ENCODE results near the gene WWOX. TPM values are rescaled to one million over a fixed set of nuclear protein-coding genes. Genes with fewer than 3 reads are reported as not detected.

WWOX gene
- total RNA-seq, 6 donors from 2014 or later: 18.7 to 167 (median 31.0) TPM

DNA sequence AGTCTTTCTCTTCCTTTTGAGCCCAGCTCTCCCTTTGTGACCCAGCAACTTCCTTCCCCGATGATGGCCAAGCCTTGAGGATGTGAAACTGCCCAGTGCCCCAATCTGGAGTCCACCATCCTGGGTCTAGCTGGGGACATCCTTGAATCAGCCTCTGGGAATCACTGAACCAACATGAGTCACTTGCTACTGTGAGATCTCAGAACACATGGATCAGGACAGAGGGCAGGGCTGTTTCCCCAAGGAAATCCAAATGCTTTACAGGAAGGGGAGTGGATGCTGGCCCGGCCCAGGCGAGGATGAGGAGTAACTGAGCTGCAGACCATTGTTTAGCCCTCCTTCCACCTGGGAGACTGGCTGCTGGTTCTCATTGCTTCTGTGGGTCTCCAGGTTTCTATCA lies 547.6 kb downstream of the WWOX start:
- Histone ChIP-seq H3K27ac (peak overlapping the region in 1 of 4 donors; percentile 67), H3K36me3 (no peaks in the 10 kb centered on the region), H3K4me1 (peaks cover 0 to 13% (median 0%) of the 10 kb centered on the region in 4 donors), H3K9me3 (no peaks in the 10 kb centered on the region), H3K27me3 (no peaks in the 10 kb centered on the region), H3K4me3 (no peak overlapping the region)
- ATAC-seq (ENCODE audit: low FRiP score in 2 of 2) (peak in 1 of 2 donors; percentile 12), DNase-seq (no peak)
- 64 to 67% methylated on average over 1 to 3 of the region's 3 CpGs for WGBS, 2 donors
- TF ChIP-seq EP300 (IDR thresholded peaks at IDR 0.05): no peak
- no peak for TF ChIP-seq POLR2AphosphoS5 (IDR thresholded peaks at IDR 0.05)
- TF ChIP-seq, protein P1, sequence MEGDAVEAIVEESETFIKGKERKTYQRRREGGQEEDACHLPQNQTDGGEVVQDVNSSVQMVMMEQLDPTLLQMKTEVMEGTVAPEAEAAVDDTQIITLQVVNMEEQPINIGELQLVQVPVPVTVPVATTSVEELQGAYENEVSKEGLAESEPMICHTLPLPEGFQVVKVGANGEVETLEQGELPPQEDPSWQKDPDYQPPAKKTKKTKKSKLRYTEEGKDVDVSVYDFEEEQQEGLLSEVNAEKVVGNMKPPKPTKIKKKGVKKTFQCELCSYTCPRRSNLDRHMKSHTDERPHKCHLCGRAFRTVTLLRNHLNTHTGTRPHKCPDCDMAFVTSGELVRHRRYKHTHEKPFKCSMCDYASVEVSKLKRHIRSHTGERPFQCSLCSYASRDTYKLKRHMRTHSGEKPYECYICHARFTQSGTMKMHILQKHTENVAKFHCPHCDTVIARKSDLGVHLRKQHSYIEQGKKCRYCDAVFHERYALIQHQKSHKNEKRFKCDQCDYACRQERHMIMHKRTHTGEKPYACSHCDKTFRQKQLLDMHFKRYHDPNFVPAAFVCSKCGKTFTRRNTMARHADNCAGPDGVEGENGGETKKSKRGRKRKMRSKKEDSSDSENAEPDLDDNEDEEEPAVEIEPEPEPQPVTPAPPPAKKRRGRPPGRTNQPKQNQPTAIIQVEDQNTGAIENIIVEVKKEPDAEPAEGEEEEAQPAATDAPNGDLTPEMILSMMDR (IDR thresholded peaks at IDR 0.05): no peak
- TF ChIP-seq POLR2A (IDR thresholded peaks at IDR 0.05): no peak

DNA sequence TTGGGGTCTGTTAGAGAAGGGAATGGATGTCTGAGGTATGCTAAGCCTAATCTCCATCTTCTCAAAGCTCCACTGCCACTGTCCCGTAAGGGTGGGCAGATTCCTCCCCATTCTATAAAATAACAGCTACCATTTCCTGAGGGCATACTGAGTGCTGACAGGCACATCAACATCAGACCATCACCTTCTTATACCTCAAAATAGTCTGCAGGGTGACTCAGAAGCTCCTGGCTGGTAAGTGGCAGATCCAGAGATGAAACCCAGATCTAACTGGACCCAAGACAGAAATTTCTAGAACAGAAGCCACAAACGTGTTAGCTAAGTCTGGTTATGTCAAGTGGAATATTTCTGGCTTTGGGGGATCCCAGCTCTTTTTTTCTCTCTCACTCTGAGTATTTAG lies 548.0 kb downstream of the WWOX start:
- DNase-seq: no peak
- Histone ChIP-seq H3K36me3 (no peaks in the 10 kb centered on the region), H3K4me3 (no peak overlapping the region), H3K9me3 (no peaks in the 10 kb centered on the region), H3K27ac (peak overlapping the region in 1 of 4 donors; percentile 30), H3K27me3 (no peaks in the 10 kb centered on the region), H3K4me1 (peaks cover 0 to 13% (median 0%) of the 10 kb centered on the region in 4 donors)
- 62 to 70% methylated on average over 1 to 2 of the region's 2 CpGs for WGBS, 2 donors
- TF ChIP-seq, protein P1 (IDR thresholded peaks at IDR 0.05): no peak
- TF ChIP-seq POLR2A (IDR thresholded peaks at IDR 0.05): no peak
- TF ChIP-seq EP300 (IDR thresholded peaks at IDR 0.05): no peak
- no peak for TF ChIP-seq POLR2AphosphoS5 (IDR thresholded peaks at IDR 0.05)
- ATAC-seq (ENCODE audit: low FRiP score in 2 of 2): no peak

DNA sequence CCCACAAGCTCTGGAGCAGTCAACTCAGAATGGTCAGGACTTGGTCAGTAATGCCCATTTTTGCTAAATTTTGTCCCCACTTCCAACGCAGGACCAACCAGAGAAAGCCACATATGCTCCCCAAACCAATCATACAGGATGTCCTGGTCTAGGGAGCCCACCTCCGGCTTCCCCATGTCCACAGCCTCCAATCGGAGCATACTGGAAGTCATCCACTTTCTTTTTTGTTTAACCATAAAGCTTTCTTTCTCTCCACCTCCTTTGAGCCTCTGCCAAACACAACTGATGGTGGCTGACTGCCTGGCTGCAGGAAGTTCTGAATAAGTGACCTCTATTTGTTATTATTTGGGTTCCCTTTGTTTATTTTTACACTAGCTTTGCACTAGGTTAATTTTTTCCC lies 549.1 kb downstream of the WWOX start:
- DNase-seq: no peak
- Histone ChIP-seq H3K4me1 (peaks cover 0 to 13% (median 0%) of the 10 kb centered on the region in 4 donors), H3K27me3 (no peaks in the 10 kb centered on the region), H3K9me3 (no peaks in the 10 kb centered on the region), H3K4me3 (no peak overlapping the region), H3K27ac (peak overlapping the region in 1 of 4 donors; percentile 30), H3K36me3 (no peaks in the 10 kb centered on the region)
- ATAC-seq (ENCODE audit: low FRiP score in 2 of 2): no peak
- TF ChIP-seq EP300 (IDR thresholded peaks at IDR 0.05): no peak
- TF ChIP-seq, protein P1 (IDR thresholded peaks at IDR 0.05): no peak
- TF ChIP-seq POLR2A (IDR thresholded peaks at IDR 0.05): no peak
- TF ChIP-seq POLR2AphosphoS5 (IDR thresholded peaks at IDR 0.05): no peak
- 58 to 60% methylated on average over 3 of the region's 3 CpGs for WGBS, 2 donors

DNA sequence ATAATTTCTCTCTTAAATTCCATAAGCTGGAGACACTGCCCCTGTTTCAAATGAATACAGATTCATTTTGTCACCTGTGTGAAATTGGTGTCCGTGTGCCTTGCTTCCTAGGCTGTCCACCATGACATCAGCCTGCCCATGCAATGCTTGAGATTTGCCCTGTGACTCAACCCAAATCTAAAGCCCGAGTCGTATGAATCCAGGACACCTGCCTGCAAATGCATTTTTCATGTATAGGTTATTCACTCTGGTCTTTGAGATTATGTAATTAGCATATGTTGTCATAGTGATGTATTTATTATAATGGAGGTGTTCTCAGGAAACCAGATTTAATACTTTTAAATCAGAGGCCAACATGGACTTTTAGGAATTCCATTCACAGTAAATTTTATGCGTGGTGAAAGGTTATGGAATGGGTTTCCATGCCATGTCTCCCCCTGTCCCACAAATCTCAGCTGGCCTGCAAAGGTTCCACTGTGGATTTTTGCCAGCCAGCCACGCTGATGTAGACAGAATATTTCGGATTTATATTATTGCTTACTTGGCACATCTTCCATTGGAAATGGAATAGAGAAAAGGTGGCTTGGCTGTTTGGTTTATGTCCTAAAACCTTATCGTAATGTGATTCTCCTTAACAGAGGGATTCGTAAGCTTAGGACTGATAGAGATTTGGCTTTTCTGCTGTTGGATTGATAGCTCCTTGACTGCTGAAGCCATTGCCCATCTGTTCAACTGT lies 551.1 kb downstream of the WWOX start:
- Histone ChIP-seq H3K4me3 (no peak overlapping the region), H3K9me3 (no peaks in the 10 kb centered on the region), H3K36me3 (no peaks in the 10 kb centered on the region), H3K27me3 (no peaks in the 10 kb centered on the region), H3K27ac (no peak overlapping the region), H3K4me1 (peaks cover 0 to 13% (median 4%) of the 10 kb centered on the region in 4 donors)
- ATAC-seq (ENCODE audit: low FRiP score in 2 of 2): no peak
- WGBS, 2 donors: 89 to 94% methylated on average over 8 of the region's 8 CpGs
- TF ChIP-seq EP300 (IDR thresholded peaks at IDR 0.05) (no peak), POLR2AphosphoS5 (IDR thresholded peaks at IDR 0.05) (no peak), POLR2A (IDR thresholded peaks at IDR 0.05) (no peak)
- TF ChIP-seq, protein P1 (IDR thresholded peaks at IDR 0.05): no peak
- DNase-seq: no peak

DNA sequence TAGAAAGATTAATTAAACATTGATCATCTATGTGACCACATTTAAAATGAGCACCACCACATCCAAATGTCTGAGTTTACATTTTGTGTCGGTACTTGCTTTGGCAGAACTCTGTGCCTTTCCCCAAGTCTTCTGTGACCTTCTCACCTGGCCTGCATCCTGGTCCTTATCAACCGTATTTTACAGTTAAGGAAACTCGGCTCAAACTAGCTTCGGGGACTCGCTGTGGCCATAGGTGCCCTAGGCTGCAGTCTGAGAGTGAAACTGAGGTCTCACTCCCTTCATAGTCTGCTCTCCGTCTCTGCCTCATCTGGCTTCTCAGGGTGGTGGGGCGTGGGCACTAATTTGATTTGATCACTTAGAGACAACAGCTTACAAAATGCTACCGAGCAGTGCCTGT lies 555.5 kb downstream of the WWOX start:
- H3K9me3 ChIP-seq: no peaks in the 10 kb centered on the region
- 74 to 79% methylated on average over 8 of the region's 8 CpGs for WGBS, 2 donors
- peaks cover 0 to 14% (median 0%) of the 10 kb centered on the region in 4 donors for H3K4me1 ChIP-seq
- no peak for TF ChIP-seq POLR2AphosphoS5 (IDR thresholded peaks at IDR 0.05)
- TF ChIP-seq, protein P1 (IDR thresholded peaks at IDR 0.05): no peak
- TF ChIP-seq EP300 (IDR thresholded peaks at IDR 0.05): no peak
- no peak for TF ChIP-seq POLR2A (IDR thresholded peaks at IDR 0.05)
- ATAC-seq (ENCODE audit: low FRiP score in 2 of 2): no peak
- DNase-seq: no peak
- H3K36me3 ChIP-seq: no peaks in the 10 kb centered on the region
- H3K27ac ChIP-seq: no peak overlapping the region
- no peaks in the 10 kb centered on the region for H3K27me3 ChIP-seq
- H3K4me3 ChIP-seq: no peak overlapping the region
